ENCODE results near the gene DGKA. TPM values are rescaled to one million over a fixed set of nuclear protein-coding genes. Genes with fewer than 3 reads are reported as not detected.

Gene DGKA
- total RNA-seq, 1 donor from 2014 or later: 108 TPM

- Mint-ChIP-seq H3K4me1 (ENCODE audit: low read depth, unreplicated experiment) (peaks cover 48% of the 10 kb centered on the region), H3K27me3 (ENCODE audit: low read depth, unreplicated experiment) (no peaks in the 10 kb centered on the region)
Measured at GRCh38 chr12:55931317-55931779, 386 bp downstream of the DGKA start.

GRCh38 chr12:55931780-55932550 lies 1.0 kb downstream of the DGKA start:
- FAIRE-seq: no peak

More at GRCh38 chr12:55931317-55931779, 386 bp downstream of the DGKA start:
- H4K20me1 ChIP-seq (ENCODE audit: insufficient read depth, low read length): no peaks in the 10 kb centered on the region
- H3K27ac Mint-ChIP-seq (ENCODE audit: unreplicated experiment): peak overlapping the region; percentile 92
- H3K36me3 Mint-ChIP-seq (ENCODE audit: low read depth, unreplicated experiment): peaks cover 4% of the 10 kb centered on the region
- H3K9ac ChIP-seq (ENCODE audit: low read length): peak overlapping the region; percentile 83
- no peaks in the 10 kb centered on the region for H3K27me3 ChIP-seq (ENCODE audit: insufficient read depth, low read length)
- TF ChIP-seq EZH2 (IDR thresholded peaks at IDR 0.05; ENCODE audit: insufficient read depth, low read length) (no peak), CTCF (IDR thresholded peaks at IDR 0.05; ENCODE audit: insufficient read depth, low read depth, low read length) (no peak)
- H3K36me3 ChIP-seq (ENCODE audit: insufficient read depth, low read length): no peaks in the 10 kb centered on the region
- peak overlapping the region; percentile 94 for H3K4me3 Mint-ChIP-seq (ENCODE audit: unreplicated experiment)
- no peak for DNase-seq (ENCODE audit: low read depth)
- H3K9me3 Mint-ChIP-seq (ENCODE audit: unreplicated experiment): no peaks in the 10 kb centered on the region
- no peak for FAIRE-seq
- no peaks in the 10 kb centered on the region for H3K9me3 ChIP-seq (ENCODE audit: insufficient read depth, low read depth, low read length)
- H2AFZ ChIP-seq (ENCODE audit: low read depth, low read length): peak overlapping the region; percentile 85
- peaks cover 23% of the 10 kb centered on the region for H3K79me2 ChIP-seq (ENCODE audit: insufficient read depth, low read length)
- H3K4me2 ChIP-seq (ENCODE audit: low read length): peak overlapping the region; percentile 92
- peak overlapping the region; percentile 58 for H3K27ac ChIP-seq (ENCODE audit: low read depth, low read length)
- peaks cover 35% of the 10 kb centered on the region for H3K4me1 ChIP-seq (ENCODE audit: insufficient read depth, low read length)
- peak overlapping the region; percentile 55 for H3K4me3 ChIP-seq (ENCODE audit: insufficient read depth, low read depth, low read length)

More at GRCh38 chr12:55931780-55932550, 1.0 kb downstream of the DGKA start:
- H3K36me3 Mint-ChIP-seq (ENCODE audit: low read depth, unreplicated experiment): peaks cover 11% of the 10 kb centered on the region
- H3K4me1 ChIP-seq (ENCODE audit: insufficient read depth, low read length): peaks cover 34% of the 10 kb centered on the region
- H3K27me3 Mint-ChIP-seq (ENCODE audit: low read depth, unreplicated experiment): no peaks in the 10 kb centered on the region
- no peaks in the 10 kb centered on the region for H3K9me3 Mint-ChIP-seq (ENCODE audit: unreplicated experiment)
- peak overlapping the region; percentile 83 for H3K9ac ChIP-seq (ENCODE audit: low read length)
- H4K20me1 ChIP-seq (ENCODE audit: insufficient read depth, low read length): no peaks in the 10 kb centered on the region
- H3K27ac Mint-ChIP-seq (ENCODE audit: unreplicated experiment): peak overlapping the region; percentile 92
- H3K4me1 Mint-ChIP-seq (ENCODE audit: low read depth, unreplicated experiment): peaks cover 51% of the 10 kb centered on the region
- H3K4me3 ChIP-seq (ENCODE audit: insufficient read depth, low read depth, low read length): peak overlapping the region; percentile 76
- no peaks in the 10 kb centered on the region for H3K9me3 ChIP-seq (ENCODE audit: insufficient read depth, low read depth, low read length)
- H3K27me3 ChIP-seq (ENCODE audit: insufficient read depth, low read length): no peaks in the 10 kb centered on the region
- peak overlapping the region; percentile 94 for H3K4me3 Mint-ChIP-seq (ENCODE audit: unreplicated experiment)
- peak overlapping the region; percentile 92 for H3K4me2 ChIP-seq (ENCODE audit: low read length)
- DNase-seq (ENCODE audit: low read depth): peak; percentile 12
- H3K36me3 ChIP-seq (ENCODE audit: insufficient read depth, low read length): no peaks in the 10 kb centered on the region
- peak overlapping the region; percentile 58 for H3K27ac ChIP-seq (ENCODE audit: low read depth, low read length)
- peaks cover 19% of the 10 kb centered on the region for H3K79me2 ChIP-seq (ENCODE audit: insufficient read depth, low read length)
- H2AFZ ChIP-seq (ENCODE audit: low read depth, low read length): peak overlapping the region; percentile 86
- TF ChIP-seq CTCF (IDR thresholded peaks at IDR 0.05; ENCODE audit: insufficient read depth, low read depth, low read length) (no peak), EZH2 (IDR thresholded peaks at IDR 0.05; ENCODE audit: insufficient read depth, low read length) (no peak)
